Measurements from ENCODE around the gene DYNLRB1.

Gene DYNLRB1

GRCh38 chr20:34537651-34538050, 21.4 kb downstream of the DYNLRB1 start:
- no peaks in the 10 kb centered on the region for H3K27me3 ChIP-seq (ENCODE audit: control insufficient read depth, insufficient read depth, low read length)
- peaks cover 33% of the 10 kb centered on the region for H3K36me3 ChIP-seq (ENCODE audit: control insufficient read depth, insufficient read depth, low read length)
- H3K9ac ChIP-seq (ENCODE audit: low read depth, low read length): no peak overlapping the region

GRCh38 chr20:34538671-34539123, 22.5 kb downstream of the DYNLRB1 start:
- peaks cover 26% of the 10 kb centered on the region for H3K36me3 ChIP-seq (ENCODE audit: control insufficient read depth, insufficient read depth, low read length)
- H3K9me3 ChIP-seq (ENCODE audit: control insufficient read depth, insufficient read depth, low read length): no peaks in the 10 kb centered on the region
- H3K9ac ChIP-seq (ENCODE audit: low read depth, low read length): no peak overlapping the region
- no peaks in the 10 kb centered on the region for H3K4me1 ChIP-seq (ENCODE audit: control insufficient read depth, insufficient read depth, low read length)
- H3K4me3 ChIP-seq (ENCODE audit: low read depth, low read length): no peak overlapping the region
- no peaks in the 10 kb centered on the region for H3K27me3 ChIP-seq (ENCODE audit: control insufficient read depth, insufficient read depth, low read length)

More at GRCh38 chr20:34537651-34538050, 21.4 kb downstream of the DYNLRB1 start:
- Histone ChIP-seq H3K4me1 (ENCODE audit: control insufficient read depth, insufficient read depth, low read length) (no peaks in the 10 kb centered on the region), H3K4me3 (ENCODE audit: low read depth, low read length) (no peak overlapping the region), H3K9me3 (ENCODE audit: control insufficient read depth, insufficient read depth, low read length) (no peaks in the 10 kb centered on the region)

- Histone ChIP-seq H3K9me3 (ENCODE audit: control insufficient read depth, insufficient read depth, low read length) (no peaks in the 10 kb centered on the region), H3K9ac (ENCODE audit: low read depth, low read length) (no peak overlapping the region), H3K27me3 (ENCODE audit: control insufficient read depth, insufficient read depth, low read length) (no peaks in the 10 kb centered on the region), H3K36me3 (ENCODE audit: control insufficient read depth, insufficient read depth, low read length) (peaks cover 26% of the 10 kb centered on the region), H3K4me1 (ENCODE audit: control insufficient read depth, insufficient read depth, low read length) (peaks cover 2% of the 10 kb centered on the region), H3K4me3 (ENCODE audit: low read depth, low read length) (no peak overlapping the region)
These were observed 23.5 kb downstream of the DYNLRB1 start for GRCh38 chr20:34539756-34540155.

DNA sequence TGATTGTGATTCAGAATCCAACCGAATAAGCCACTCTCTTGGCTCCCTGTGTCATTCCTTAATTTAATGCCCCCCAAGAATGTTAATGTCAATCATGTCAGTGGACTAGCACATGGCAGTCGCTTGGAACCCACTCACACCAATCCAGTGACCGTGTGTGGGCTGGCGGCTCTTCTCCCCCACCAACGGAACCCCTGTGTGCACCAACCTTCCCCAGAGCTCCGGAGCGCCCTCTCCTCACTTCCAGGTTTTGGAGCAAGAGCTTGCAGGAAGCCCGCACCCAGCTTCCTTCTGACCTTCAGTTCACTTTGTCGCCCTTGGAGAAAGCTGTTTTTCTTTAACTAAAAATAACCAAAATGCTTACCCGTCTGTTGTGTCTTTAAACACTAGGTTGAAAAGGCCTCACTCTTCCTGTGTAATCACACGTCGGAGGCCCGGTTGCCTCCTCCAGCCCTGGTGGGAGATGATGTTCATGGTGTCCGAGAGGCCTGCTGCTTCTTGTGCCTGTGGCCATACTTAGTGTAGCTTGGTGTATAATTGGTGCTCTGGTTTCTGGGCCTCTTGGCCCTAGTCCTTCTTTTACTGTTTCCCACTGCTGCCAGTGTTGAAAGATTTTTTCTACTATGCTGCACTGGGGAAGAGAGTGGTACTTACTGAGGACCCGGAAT, 24.5 kb downstream of the DYNLRB1 start:
- Histone ChIP-seq H3K4me3 (ENCODE audit: low read depth, low read length) (no peak overlapping the region), H3K27me3 (ENCODE audit: control insufficient read depth, insufficient read depth, low read length) (no peaks in the 10 kb centered on the region), H3K4me1 (ENCODE audit: control insufficient read depth, insufficient read depth, low read length) (peaks cover 2% of the 10 kb centered on the region), H3K9me3 (ENCODE audit: control insufficient read depth, insufficient read depth, low read length) (no peaks in the 10 kb centered on the region), H3K9ac (ENCODE audit: low read depth, low read length) (no peak overlapping the region), H3K36me3 (ENCODE audit: control insufficient read depth, insufficient read depth, low read length) (peaks cover 20% of the 10 kb centered on the region)

DNA sequence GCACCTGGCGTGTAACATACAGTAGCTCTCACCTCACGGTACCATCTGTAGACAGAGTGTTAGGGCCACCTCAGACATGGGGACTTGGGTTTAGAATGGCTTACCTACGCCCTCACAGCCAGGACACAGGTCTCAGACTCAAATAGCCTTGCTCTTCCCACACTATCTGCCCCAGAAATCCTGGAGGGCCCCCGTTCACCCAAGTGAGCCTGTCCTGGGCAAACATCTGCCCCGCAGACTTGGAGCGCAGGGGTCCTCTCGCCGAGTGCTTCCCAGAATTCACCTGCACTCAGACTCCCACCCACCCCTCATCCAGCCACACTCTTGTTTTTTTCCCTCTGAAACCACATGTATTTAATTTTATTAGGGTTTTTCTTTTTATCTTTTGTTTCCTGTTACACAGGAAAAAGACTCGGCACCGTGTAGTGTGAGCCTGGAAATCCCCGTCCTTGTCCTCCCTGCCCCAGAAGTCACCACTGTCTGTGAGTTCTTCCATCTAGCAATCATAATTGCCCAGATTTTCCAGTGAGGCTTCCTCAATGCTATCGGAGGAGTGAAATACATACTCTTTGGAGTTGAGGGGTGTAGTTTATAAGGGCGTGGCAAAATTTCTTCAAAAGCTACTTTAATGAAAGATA, 25.2 kb downstream of the DYNLRB1 start:
- Histone ChIP-seq H3K4me1 (ENCODE audit: control insufficient read depth, insufficient read depth, low read length) (peaks cover 2% of the 10 kb centered on the region), H3K4me3 (ENCODE audit: low read depth, low read length) (no peak overlapping the region), H3K9me3 (ENCODE audit: control insufficient read depth, insufficient read depth, low read length) (no peaks in the 10 kb centered on the region), H3K36me3 (ENCODE audit: control insufficient read depth, insufficient read depth, low read length) (peaks cover 18% of the 10 kb centered on the region), H3K27me3 (ENCODE audit: control insufficient read depth, insufficient read depth, low read length) (no peaks in the 10 kb centered on the region), H3K9ac (ENCODE audit: low read depth, low read length) (no peak overlapping the region)

GRCh38 chr20:34541917-34542316, 25.7 kb downstream of the DYNLRB1 start:
- Histone ChIP-seq H3K27me3 (ENCODE audit: control insufficient read depth, insufficient read depth, low read length) (no peaks in the 10 kb centered on the region), H3K4me3 (ENCODE audit: low read depth, low read length) (no peak overlapping the region), H3K9me3 (ENCODE audit: control insufficient read depth, insufficient read depth, low read length) (no peaks in the 10 kb centered on the region), H3K4me1 (ENCODE audit: control insufficient read depth, insufficient read depth, low read length) (peaks cover 2% of the 10 kb centered on the region), H3K9ac (ENCODE audit: low read depth, low read length) (no peak overlapping the region), H3K36me3 (ENCODE audit: control insufficient read depth, insufficient read depth, low read length) (peaks cover 15% of the 10 kb centered on the region)

DNA sequence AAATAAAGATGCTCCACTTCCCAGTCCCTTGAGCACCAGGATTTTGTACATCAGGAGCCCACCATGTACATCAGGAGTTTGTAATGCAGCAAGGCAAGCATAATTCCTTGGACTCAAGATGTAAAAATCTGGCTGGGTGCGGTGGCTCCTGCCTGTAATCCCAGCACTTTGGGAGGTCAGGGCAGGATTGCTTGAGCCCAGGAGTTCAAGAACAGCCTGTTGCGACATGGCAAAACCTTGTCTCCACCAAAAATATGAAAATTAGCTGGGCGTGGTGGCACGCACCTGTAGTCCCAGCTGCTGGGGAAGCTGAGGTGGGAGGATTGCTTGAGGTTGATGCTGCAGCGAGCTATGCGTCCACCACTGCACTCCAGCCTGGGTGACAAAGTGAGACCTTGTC, 26.2 kb downstream of the DYNLRB1 start:
- peaks cover 2% of the 10 kb centered on the region for H3K4me1 ChIP-seq (ENCODE audit: control insufficient read depth, insufficient read depth, low read length)
- H3K4me3 ChIP-seq (ENCODE audit: low read depth, low read length): no peak overlapping the region
- H3K27me3 ChIP-seq (ENCODE audit: control insufficient read depth, insufficient read depth, low read length): no peaks in the 10 kb centered on the region
- H3K36me3 ChIP-seq (ENCODE audit: control insufficient read depth, insufficient read depth, low read length): peaks cover 12% of the 10 kb centered on the region
- H3K9ac ChIP-seq (ENCODE audit: low read depth, low read length): no peak overlapping the region
- H3K9me3 ChIP-seq (ENCODE audit: control insufficient read depth, insufficient read depth, low read length): no peaks in the 10 kb centered on the region

DNA sequence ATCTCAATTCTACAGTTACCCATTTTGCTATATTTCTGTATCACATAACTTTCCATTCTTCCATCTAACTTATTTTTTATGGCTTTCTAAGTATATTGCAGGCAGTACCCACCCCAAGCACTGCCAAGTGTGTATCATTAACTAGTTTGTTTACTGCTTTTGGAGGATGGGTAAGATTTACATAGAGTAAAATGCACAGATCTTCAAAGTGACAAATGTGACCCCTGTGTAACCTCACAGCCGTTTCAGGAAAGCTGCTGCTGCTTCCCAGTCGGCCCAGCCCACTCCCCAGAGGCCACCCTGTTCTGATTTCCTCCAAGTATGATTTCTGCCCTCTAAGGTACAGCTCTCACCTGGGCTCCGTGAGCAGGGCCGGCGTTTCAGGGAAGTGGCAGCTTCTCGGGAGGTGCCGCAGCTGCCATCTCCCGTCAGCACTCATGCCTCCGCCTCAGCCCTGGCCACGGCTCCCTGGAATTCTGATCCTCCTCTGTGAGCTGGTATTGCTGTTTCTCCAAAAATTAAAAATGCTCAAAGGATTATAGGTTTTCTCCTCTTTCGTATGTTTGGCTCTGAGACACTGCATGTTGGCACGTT, 27.3 kb downstream of the DYNLRB1 start:
- no peaks in the 10 kb centered on the region for H3K9me3 ChIP-seq (ENCODE audit: control insufficient read depth, insufficient read depth, low read length)
- no peaks in the 10 kb centered on the region for H3K27me3 ChIP-seq (ENCODE audit: control insufficient read depth, insufficient read depth, low read length)
- no peak overlapping the region for H3K4me3 ChIP-seq (ENCODE audit: low read depth, low read length)
- H3K9ac ChIP-seq (ENCODE audit: low read depth, low read length): no peak overlapping the region
- peaks cover 2% of the 10 kb centered on the region for H3K4me1 ChIP-seq (ENCODE audit: control insufficient read depth, insufficient read depth, low read length)
- H3K36me3 ChIP-seq (ENCODE audit: control insufficient read depth, insufficient read depth, low read length): peaks cover 10% of the 10 kb centered on the region

DNA sequence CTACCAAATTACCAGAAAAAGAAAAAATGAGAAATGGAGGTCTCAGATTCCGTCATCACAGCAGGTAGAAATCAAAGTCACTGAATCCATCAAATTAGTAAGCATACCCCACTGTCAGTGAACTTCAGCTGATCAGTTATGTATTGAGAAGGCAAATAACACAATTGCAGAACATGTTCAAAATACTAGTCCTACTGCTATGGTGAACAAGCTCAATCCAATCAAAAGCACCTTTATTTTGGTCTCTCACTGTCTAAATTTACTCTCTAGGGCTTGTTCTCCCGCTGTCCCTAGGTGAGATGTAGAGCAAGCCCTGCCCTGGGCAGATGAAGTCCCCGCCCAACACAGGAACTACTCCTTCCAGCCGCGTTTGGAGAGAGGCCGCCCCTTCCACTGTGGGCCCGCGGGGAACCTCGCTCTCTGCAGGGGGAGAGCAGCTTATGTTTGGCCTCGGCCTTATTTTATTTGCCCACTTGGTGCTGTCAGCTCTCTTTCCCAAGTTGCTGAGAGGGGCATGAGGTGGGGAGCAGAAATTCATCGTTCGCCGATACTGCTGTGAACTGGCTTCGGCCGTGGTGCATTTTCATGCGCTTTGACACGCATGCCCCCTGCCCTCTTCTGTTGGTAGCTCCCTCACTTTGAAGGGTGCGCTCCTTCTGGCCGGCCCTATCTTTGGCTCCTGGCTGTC, 28.0 kb downstream of the DYNLRB1 start:
- Histone ChIP-seq H3K36me3 (ENCODE audit: control insufficient read depth, insufficient read depth, low read length) (peaks cover 10% of the 10 kb centered on the region), H3K9ac (ENCODE audit: low read depth, low read length) (no peak overlapping the region), H3K9me3 (ENCODE audit: control insufficient read depth, insufficient read depth, low read length) (no peaks in the 10 kb centered on the region), H3K4me1 (ENCODE audit: control insufficient read depth, insufficient read depth, low read length) (peaks cover 2% of the 10 kb centered on the region), H3K27me3 (ENCODE audit: control insufficient read depth, insufficient read depth, low read length) (no peaks in the 10 kb centered on the region), H3K4me3 (ENCODE audit: low read depth, low read length) (peak overlapping the region; percentile 48)

- H3K9me3 ChIP-seq (ENCODE audit: control insufficient read depth, insufficient read depth, low read length): no peaks in the 10 kb centered on the region
- no peaks in the 10 kb centered on the region for H3K27me3 ChIP-seq (ENCODE audit: control insufficient read depth, insufficient read depth, low read length)
- no peak overlapping the region for H3K9ac ChIP-seq (ENCODE audit: low read depth, low read length)
- H3K4me1 ChIP-seq (ENCODE audit: control insufficient read depth, insufficient read depth, low read length): peaks cover 2% of the 10 kb centered on the region
- H3K4me3 ChIP-seq (ENCODE audit: low read depth, low read length): no peak overlapping the region
- H3K36me3 ChIP-seq (ENCODE audit: control insufficient read depth, insufficient read depth, low read length): no peaks in the 10 kb centered on the region
These were observed 30.5 kb downstream of the DYNLRB1 start for GRCh38 chr20:34546751-34547181.

GRCh38 chr20:34547844-34548613, 31.8 kb downstream of the DYNLRB1 start:
- peaks cover 2% of the 10 kb centered on the region for H3K4me1 ChIP-seq (ENCODE audit: control insufficient read depth, insufficient read depth, low read length)
- no peaks in the 10 kb centered on the region for H3K36me3 ChIP-seq (ENCODE audit: control insufficient read depth, insufficient read depth, low read length)
- no peak overlapping the region for H3K9ac ChIP-seq (ENCODE audit: low read depth, low read length)
- no peaks in the 10 kb centered on the region for H3K27me3 ChIP-seq (ENCODE audit: control insufficient read depth, insufficient read depth, low read length)
- no peaks in the 10 kb centered on the region for H3K9me3 ChIP-seq (ENCODE audit: control insufficient read depth, insufficient read depth, low read length)
- no peak overlapping the region for H3K4me3 ChIP-seq (ENCODE audit: low read depth, low read length)
